Activated CD8-positive, alpha-beta T cell treated with anti-CD3 and anti-CD28 coated beads for 36 hours (primary cell): ENCODE measurements around the gene SIAE. TPM values are rescaled to one million over a fixed set of nuclear protein-coding genes. Genes with fewer than 3 reads are reported as not detected.

Experiments used
- ATAC-seq: fragments of 200-7000 bp; cut with Tn5 transposase; one replicate; pipeline ENCODE4 v1.10.0; 2021; ENCODE audit warnings: mild to moderate bottlenecking, moderate library complexity
- CTCF ChIA-PET: fragments of 350-600 bp; sonication (Branson Sonifier 250); formaldehyde crosslinking; loops from one replicate; lab custom pipeline; 2021; ENCODE audit warnings: antibody characterized with exemption; lab: Charles Lee
- POLR2A ChIA-PET: fragments of 350-600 bp; sonication (Branson Sonifier 250); formaldehyde crosslinking; loops from one replicate; lab custom pipeline; 2021; ENCODE audit warnings: antibody characterized with exemption; lab: Charles Lee
- DNase-seq: peaks from one replicate; pipeline ENCODE4 v3.0.0-alpha.2; 2020
- H3K27ac Mint-ChIP-seq: one replicate; pipeline ENCODE4 v1.8.0; 2021; ENCODE audit warnings: mild to moderate bottlenecking, mixed read lengths
- H3K27me3 Mint-ChIP-seq: one replicate; pipeline ENCODE4 v1.8.0; 2021; ENCODE audit warnings: mixed read lengths
- H3K36me3 Mint-ChIP-seq: one replicate; pipeline ENCODE4 v1.8.0; 2021; ENCODE audit warnings: low read depth, mixed read lengths
- H3K4me1 Mint-ChIP-seq: one replicate; pipeline ENCODE4 v1.8.0; 2021; ENCODE audit warnings: low read depth, mixed read lengths
- H3K4me3 Mint-ChIP-seq: one replicate; pipeline ENCODE4 v1.8.0; 2021; ENCODE audit warnings: mild to moderate bottlenecking, moderate library complexity, mixed read lengths
- H3K9me3 Mint-ChIP-seq: one replicate; pipeline ENCODE4 v1.8.0; 2021; ENCODE audit warnings: mixed read lengths
- CTCF ChIP-seq: fragments of 200-600 bp; IDR thresholded peaks from one replicate; pipeline ENCODE4 v1.8.0; 2022; ENCODE audit warnings: antibody characterized with exemption, mild to moderate bottlenecking
- intact Hi-C: fragments of 100-400 bp; cut with micrococcal nuclease; formaldehyde crosslinking; loops from one replicate; pipeline ENCODE4 v1.10.0; 2022
- total RNA-seq, 2 experiments: library from RNA; stranded (reverse); gene quantifications; one replicate each; pipeline ENCODE4 v1.2.3, GENCODE V29; 2021

SIAE gene
- total RNA-seq, 2 experiments from 2014 or later, result 5.0 to 6.2 TPM

DNA sequence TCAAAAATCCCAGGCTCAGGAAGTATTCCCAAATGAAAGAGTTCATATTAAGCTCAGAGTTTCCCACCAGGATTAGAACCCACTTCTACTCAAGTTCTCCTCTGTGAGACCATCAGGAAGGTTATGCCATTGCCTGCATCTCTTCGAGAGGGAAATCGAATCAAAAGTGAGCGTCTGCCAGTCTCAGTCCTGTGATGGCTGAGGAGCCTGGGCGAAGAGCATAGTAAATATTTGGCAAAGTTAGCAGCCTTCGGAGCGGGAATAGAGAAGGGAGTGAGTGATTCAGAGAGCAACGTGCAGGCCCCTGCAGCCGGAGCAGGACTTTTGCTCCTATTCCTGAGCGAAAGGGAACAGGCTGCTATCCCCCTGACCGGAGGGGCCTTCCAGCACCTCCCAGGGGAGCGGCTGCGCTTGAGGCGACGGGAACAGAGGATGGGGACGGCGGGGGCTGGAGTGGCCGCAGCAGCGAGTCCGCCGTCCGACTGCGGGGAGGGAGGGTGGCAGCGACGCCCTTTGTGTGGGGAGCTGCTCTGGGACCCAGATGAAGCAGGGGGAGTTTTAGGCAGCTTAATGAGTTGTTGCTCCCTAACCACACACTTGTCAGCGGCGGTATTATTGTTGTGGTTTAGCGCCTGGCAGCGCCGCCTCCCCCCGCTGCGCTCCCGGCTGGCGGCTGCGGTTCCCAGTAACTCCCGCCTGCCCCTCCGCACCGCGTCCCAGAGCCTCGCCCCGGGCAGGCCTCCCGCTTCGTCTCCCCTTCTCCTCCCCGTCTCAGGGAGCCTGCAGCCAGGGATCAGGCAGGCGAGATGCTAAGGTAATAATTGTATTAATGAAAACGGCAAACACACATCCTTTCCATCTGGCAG is 44.5 kb upstream of the SIAE start:
- Mint-ChIP-seq H3K4me3 (peak overlapping the region; percentile 50), H3K27me3 (peaks cover 49% of the 10 kb centered on the region), H3K4me1 (peaks cover 20% of the 10 kb centered on the region), H3K9me3 (no peaks in the 10 kb centered on the region), H3K36me3 (no peaks in the 10 kb centered on the region), H3K27ac (no peak overlapping the region)
- ATAC-seq (peak; percentile 45), DNase-seq (peak; percentile 33)
- TF ChIP-seq CTCF, result no peak
- intact Hi-C loops, result no loop called here
- CTCF ChIA-PET, result interaction anchor here (0.6 kb wide), 1 partner anchor 45 kb away, joined by 3 read pairs; no protein-coding TSS in a partner anchor
- POLR2A ChIA-PET, result no interaction called here

- ChIA-PET CTCF (interaction anchor here (0.6 kb wide), 1 partner anchor 45 kb away, joined by 3 read pairs; no protein-coding TSS in a partner anchor), POLR2A (no interaction called here)
- Mint-ChIP-seq H3K27ac (no peak overlapping the region), H3K27me3 (peaks cover 44% of the 10 kb centered on the region), H3K4me3 (peak overlapping the region; percentile 50), H3K4me1 (peaks cover 15% of the 10 kb centered on the region), H3K9me3 (no peaks in the 10 kb centered on the region), H3K36me3 (no peaks in the 10 kb centered on the region)
- no peak for TF ChIP-seq CTCF
- ATAC-seq (no peak), DNase-seq (no peak)
- intact Hi-C loops, result no loop called here
Observed at GRCh38 chr11:124717421-124717785, 43.9 kb upstream of the SIAE start.

DNA sequence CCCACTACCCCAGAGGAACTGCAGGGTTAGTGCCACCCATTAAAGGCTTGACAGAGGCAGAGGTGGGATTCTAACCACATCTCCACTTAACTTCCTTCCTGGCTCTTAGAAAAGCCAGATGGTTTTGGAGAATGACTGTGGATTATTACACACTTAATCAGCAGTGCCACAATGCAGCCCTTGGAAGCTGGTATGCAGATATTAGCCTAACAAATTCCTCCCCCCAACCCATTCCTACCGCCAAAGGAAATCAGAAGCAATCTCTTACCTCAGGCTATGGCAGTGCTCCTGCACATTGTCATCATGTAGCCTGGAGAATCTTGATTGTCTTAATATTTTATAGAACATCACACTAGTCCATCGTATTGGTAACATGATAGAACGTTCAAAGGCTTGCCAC is 43.1 kb upstream of the SIAE start:
- no peak overlapping the region for H3K4me3 Mint-ChIP-seq
- intact Hi-C loops, result no loop called here

DNA sequence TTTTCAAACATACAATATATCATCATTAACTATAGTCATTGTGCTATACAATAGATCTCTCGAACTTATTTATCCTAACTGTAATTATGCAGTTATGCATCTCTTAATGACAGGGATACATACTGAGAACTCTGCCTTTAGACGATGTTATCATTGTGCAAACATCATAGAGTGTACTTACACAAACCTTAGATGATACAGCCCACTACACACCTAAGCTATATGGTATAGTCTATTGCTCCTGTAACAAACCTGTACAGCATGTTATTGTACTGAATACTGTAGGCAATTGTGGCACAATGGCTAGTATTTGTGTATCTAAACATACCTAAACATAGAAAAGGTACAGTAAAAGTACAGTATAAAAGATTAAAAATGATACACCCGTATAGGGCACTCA is 38.9 kb upstream of the SIAE start:
- H3K9me3 Mint-ChIP-seq, result peaks cover 4% of the 10 kb centered on the region
- ChIA-PET CTCF (no interaction called here), POLR2A (no interaction called here)
- no peak for ATAC-seq
- H3K27me3 Mint-ChIP-seq, result peaks cover 25% of the 10 kb centered on the region
- no peak for DNase-seq
- no peak overlapping the region for H3K4me3 Mint-ChIP-seq
- H3K4me1 Mint-ChIP-seq, result peaks cover under 1% of the 10 kb centered on the region
- intact Hi-C loops, result no loop called here
- no peak for TF ChIP-seq CTCF
- H3K36me3 Mint-ChIP-seq, result no peaks in the 10 kb centered on the region
- no peak overlapping the region for H3K27ac Mint-ChIP-seq

More for the DNA sequence above, 43.1 kb upstream of the SIAE start:
- ChIA-PET CTCF (no interaction called here), POLR2A (no interaction called here)
- Mint-ChIP-seq H3K27me3 (peaks cover 44% of the 10 kb centered on the region), H3K9me3 (no peaks in the 10 kb centered on the region), H3K4me1 (peaks cover 11% of the 10 kb centered on the region), H3K36me3 (no peaks in the 10 kb centered on the region), H3K27ac (no peak overlapping the region)
- TF ChIP-seq CTCF, result no peak
- no peak for ATAC-seq
- no peak for DNase-seq

DNA sequence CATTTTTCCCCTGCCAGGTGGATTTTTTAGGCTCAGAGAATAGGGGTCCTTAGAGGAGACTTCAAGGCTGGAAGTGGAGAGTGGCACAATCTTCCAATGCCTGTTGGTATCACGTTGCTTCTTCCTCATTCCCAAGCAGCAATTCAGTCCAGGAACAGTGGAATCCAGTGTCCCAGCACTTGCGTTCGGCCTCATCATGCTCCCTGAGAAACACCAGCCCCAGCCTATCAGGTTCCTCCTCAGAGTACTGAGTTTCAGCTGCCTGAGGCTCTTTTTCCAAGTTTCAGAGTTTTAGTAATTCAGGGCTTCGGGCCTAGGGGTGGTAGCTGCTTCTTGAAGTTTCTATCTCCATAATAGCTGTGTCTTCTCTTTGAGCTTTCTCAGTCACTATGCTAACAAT is 34.3 kb upstream of the SIAE start:
- POLR2A ChIA-PET, result interaction anchor here (0.6 kb wide), 1 partner anchor 40 kb away, joined by 3 read pairs; no protein-coding TSS in a partner anchor
- no peak for TF ChIP-seq CTCF
- intact Hi-C loops, result no loop called here
- ATAC-seq, result no peak
- H3K4me1 Mint-ChIP-seq, result no peaks in the 10 kb centered on the region
- H3K9me3 Mint-ChIP-seq, result peaks cover 8% of the 10 kb centered on the region
- CTCF ChIA-PET, result interaction anchor here (1.0 to 1.3 kb wide), 2 partner anchors 39 to 105 kb away, joined by 3 to 4 read pairs; no protein-coding TSS in a partner anchor
- peaks cover 4% of the 10 kb centered on the region for H3K27me3 Mint-ChIP-seq
- H3K27ac Mint-ChIP-seq, result no peak overlapping the region
- no peak overlapping the region for H3K4me3 Mint-ChIP-seq
- no peak for DNase-seq
- H3K36me3 Mint-ChIP-seq, result no peaks in the 10 kb centered on the region
